Measurements from ENCODE around the gene GPR137B. TPM values are rescaled to one million over a fixed set of nuclear protein-coding genes. Genes with fewer than 3 reads are reported as not detected.

The GPR137B gene
- total and polyA plus RNA-seq, 2 of the 4 experiments (the other 2 are of a cell fraction) = 4.5 to 12.3 TPM

GRCh38 chr1:236209713-236210112 is 67.4 kb downstream of the GPR137B start:
- H3K4me3 ChIP-seq (ENCODE audit: insufficient read depth, low read depth, low read length) = no peak overlapping the region
- no peak overlapping the region for H2AK9ac ChIP-seq (replicated peaks; ENCODE audit: low read depth, low read length, poor library complexity)
- H3K4me1 ChIP-seq (ENCODE audit: control insufficient read depth, insufficient read depth, low read length) = no peaks in the 10 kb centered on the region
- ATAC-seq (ENCODE audit: low read depth) (no peak), DNase-seq (peak; percentile 33)
- TF ChIP-seq MAFK (IDR thresholded peaks at IDR 0.05; ENCODE audit: low read depth, low read length) = peak; percentile 57; the same call in 1 of the 2 replicates
- TF ChIP-seq RFX5 (IDR thresholded peaks at IDR 0.05; ENCODE audit: low read depth, low read length) = no peak
- peaks cover 5% of the 10 kb centered on the region; the same call in 1 of the 2 replicates for H3K9me1 ChIP-seq (ENCODE audit: insufficient read depth, low read length)
- no peak overlapping the region for H2BK5ac ChIP-seq (ENCODE audit: low read depth, low read length, poor library complexity, severe bottlenecking)
- dilution Hi-C loops (cut with HindIII; ENCODE audit: low sequenced_read_pairs, unreplicated experiment) = no loop called here
- no peak overlapping the region for H2AFZ ChIP-seq (replicated peaks; ENCODE audit: low read length, poor library complexity)
- H4K5ac ChIP-seq (ENCODE audit: low read depth, low read length) = no peak overlapping the region
- H3K14ac ChIP-seq (replicated peaks; ENCODE audit: low read depth, low read length) = no peak overlapping the region
- no peak overlapping the region for H2BK120ac ChIP-seq (ENCODE audit: low read depth, low read length)
- no TSS peak for BruUV-seq (replicated peaks)
- ChIA-PET CTCF (no interaction called here), POLR2A (ENCODE audit: unreplicated experiment) (no interaction called here)
- no peak overlapping the region for H4K8ac ChIP-seq (ENCODE audit: low read depth in 2 of 2, low read length in 2 of 2)
- no peak overlapping the region for H2BK15ac ChIP-seq (ENCODE audit: low read depth, low read length)
- H3K79me1 ChIP-seq (ENCODE audit: low read depth in 1 of 2, low read length in 2 of 2) = no peaks in the 10 kb centered on the region
- H4K91ac ChIP-seq (ENCODE audit: insufficient read depth, low read depth, low read length) = no peak overlapping the region
- no peak overlapping the region for H3K4ac ChIP-seq (ENCODE audit: low read depth, low read length)
- H3K9ac ChIP-seq (ENCODE audit: low read depth, low read length) = no peak overlapping the region
- no peaks in the 10 kb centered on the region for H3K27me3 ChIP-seq (ENCODE audit: control insufficient read depth, insufficient read depth, low read length)
- no peak overlapping the region for H3K4me2 ChIP-seq (ENCODE audit: low read depth, low read length)
- H3K9me3 ChIP-seq (ENCODE audit: control insufficient read depth, insufficient read depth, low read length) = no peaks in the 10 kb centered on the region
- H4K20me1 ChIP-seq (ENCODE audit: insufficient read depth, low read length) = no peaks in the 10 kb centered on the region
- peaks cover 4% of the 10 kb centered on the region; the same call in 1 of the 2 replicates for H3K36me3 ChIP-seq (ENCODE audit: control insufficient read depth, insufficient read depth, low read length)
- intact Hi-C loops (cut with micrococcal nuclease) = no loop called here
- no peak overlapping the region for H2BK20ac ChIP-seq (ENCODE audit: low read depth, low read length)
- in situ Hi-C loops (cut with MboI; ENCODE audit: low sequenced_read_pairs) = no loop called here
- no peak overlapping the region for H3K18ac ChIP-seq (ENCODE audit: low read depth, low read length)
- no peak overlapping the region for H2AK5ac ChIP-seq (ENCODE audit: low read depth, low read length)
- no peak overlapping the region for H3K23ac ChIP-seq (ENCODE audit: low read depth, low read length)
- H3K56ac ChIP-seq (ENCODE audit: extremely low read depth, insufficient read depth, low read length) = no peak overlapping the region
- H3K27ac ChIP-seq (ENCODE audit: insufficient read depth, low read length) = no peak overlapping the region
